ENCODE results near the gene GALNT9.
"Not testable (repeated sequence)": the region's sequence is repeated elsewhere in the genome, so short reads cannot be mapped to it uniquely, and the experiment has no call there.

Gene GALNT9

GRCh38 chr12:132152953-132153352, 176.4 kb downstream of the GALNT9 start:
- ATAC-seq (ENCODE audit: low read depth) (no peak), DNase-seq (ENCODE audit: low spot score) (peak; percentile 54)
- H3K36me3 ChIP-seq (ENCODE audit: low read depth): peaks cover 5% of the 10 kb centered on the region
- H3K4me3 ChIP-seq (ENCODE audit: severe bottlenecking): no peak overlapping the region
- no peak for TF ChIP-seq CTCF (IDR thresholded peaks at IDR 0.05; ENCODE audit: poor library complexity, severe bottlenecking)
- no peak overlapping the region for H3K27ac ChIP-seq (ENCODE audit: poor library complexity, severe bottlenecking)
- H3K4me1 ChIP-seq (ENCODE audit: insufficient read depth, poor library complexity, severe bottlenecking): no peaks in the 10 kb centered on the region
- H3K27me3 ChIP-seq (ENCODE audit: insufficient read depth, poor library complexity, severe bottlenecking): no peaks in the 10 kb centered on the region
- no peaks in the 10 kb centered on the region for H3K9me3 ChIP-seq (ENCODE audit: severe bottlenecking)

GRCh38 chr12:132152411-132152821, 177.0 kb downstream of the GALNT9 start:
- H3K27ac ChIP-seq (ENCODE audit: poor library complexity, severe bottlenecking): no peak overlapping the region
- no peaks in the 10 kb centered on the region for H3K27me3 ChIP-seq (ENCODE audit: insufficient read depth, poor library complexity, severe bottlenecking)
- no peak overlapping the region for H3K4me3 ChIP-seq (ENCODE audit: severe bottlenecking)
- no peak for ATAC-seq (ENCODE audit: low read depth)
- H3K36me3 ChIP-seq (ENCODE audit: low read depth): peaks cover 5% of the 10 kb centered on the region
- TF ChIP-seq CTCF (IDR thresholded peaks at IDR 0.05; ENCODE audit: poor library complexity, severe bottlenecking): no peak
- no peaks in the 10 kb centered on the region for H3K4me1 ChIP-seq (ENCODE audit: insufficient read depth, poor library complexity, severe bottlenecking)
- no peaks in the 10 kb centered on the region for H3K9me3 ChIP-seq (ENCODE audit: severe bottlenecking)
- DNase-seq (ENCODE audit: low spot score): no peak

- no peaks in the 10 kb centered on the region for H3K27me3 ChIP-seq (ENCODE audit: insufficient read depth, poor library complexity, severe bottlenecking)
- no peak for TF ChIP-seq CTCF (IDR thresholded peaks at IDR 0.05; ENCODE audit: poor library complexity, severe bottlenecking)
- H3K4me1 ChIP-seq (ENCODE audit: insufficient read depth, poor library complexity, severe bottlenecking): no peaks in the 10 kb centered on the region
- H3K4me3 ChIP-seq (ENCODE audit: severe bottlenecking): no peak overlapping the region
- H3K27ac ChIP-seq (ENCODE audit: poor library complexity, severe bottlenecking): no peak overlapping the region
- DNase-seq (ENCODE audit: low spot score) (peak; percentile 56), ATAC-seq (ENCODE audit: low read depth) (no peak)
- H3K9me3 ChIP-seq (ENCODE audit: severe bottlenecking): no peaks in the 10 kb centered on the region
- H3K36me3 ChIP-seq (ENCODE audit: low read depth): peaks cover 5% of the 10 kb centered on the region
Measured at GRCh38 chr12:132151766-132152410, 177.5 kb downstream of the GALNT9 start.

GRCh38 chr12:132151145-132151765, 178.1 kb downstream of the GALNT9 start:
- no peak for TF ChIP-seq CTCF (IDR thresholded peaks at IDR 0.05; ENCODE audit: poor library complexity, severe bottlenecking)
- H3K36me3 ChIP-seq (ENCODE audit: low read depth): peaks cover 10% of the 10 kb centered on the region
- ATAC-seq (ENCODE audit: low read depth) (no peak), DNase-seq (ENCODE audit: low spot score) (peak; percentile 64)
- no peaks in the 10 kb centered on the region for H3K9me3 ChIP-seq (ENCODE audit: severe bottlenecking)
- H3K27ac ChIP-seq (ENCODE audit: poor library complexity, severe bottlenecking): no peak overlapping the region
- no peak overlapping the region for H3K4me3 ChIP-seq (ENCODE audit: severe bottlenecking)
- H3K4me1 ChIP-seq (ENCODE audit: insufficient read depth, poor library complexity, severe bottlenecking): no peaks in the 10 kb centered on the region
- no peaks in the 10 kb centered on the region for H3K27me3 ChIP-seq (ENCODE audit: insufficient read depth, poor library complexity, severe bottlenecking)

- Histone ChIP-seq H3K36me3 (ENCODE audit: low read depth) (peaks cover 15% of the 10 kb centered on the region), H3K4me1 (ENCODE audit: insufficient read depth, poor library complexity, severe bottlenecking) (no peaks in the 10 kb centered on the region), H3K4me3 (ENCODE audit: severe bottlenecking) (no peak overlapping the region), H3K9me3 (ENCODE audit: severe bottlenecking) (no peaks in the 10 kb centered on the region), H3K27me3 (ENCODE audit: insufficient read depth, poor library complexity, severe bottlenecking) (no peaks in the 10 kb centered on the region), H3K27ac (ENCODE audit: poor library complexity, severe bottlenecking) (no peak overlapping the region)
- ATAC-seq (ENCODE audit: low read depth) (no peak), DNase-seq (ENCODE audit: low spot score) (peak; percentile 60)
- TF ChIP-seq CTCF (IDR thresholded peaks at IDR 0.05; ENCODE audit: poor library complexity, severe bottlenecking): no peak
Measured at GRCh38 chr12:132150780-132151144, 178.6 kb downstream of the GALNT9 start.

- H3K36me3 ChIP-seq (ENCODE audit: low read depth): peaks cover 16% of the 10 kb centered on the region
- not testable (repeated sequence) for ATAC-seq (ENCODE audit: low read depth); H3K27me3 ChIP-seq (ENCODE audit: insufficient read depth, poor library complexity, severe bottlenecking); H3K27ac ChIP-seq (ENCODE audit: poor library complexity, severe bottlenecking); H3K9me3 ChIP-seq (ENCODE audit: severe bottlenecking); H3K4me3 ChIP-seq (ENCODE audit: severe bottlenecking); H3K4me1 ChIP-seq (ENCODE audit: insufficient read depth, poor library complexity, severe bottlenecking); DNase-seq (ENCODE audit: low spot score)
Measured at GRCh38 chr12:132149526-132149925, 179.9 kb downstream of the GALNT9 start.
